GM12864 (cell line): Measurements from ENCODE around the gene GNA12.
A peak's percentile ranks its signal among the peaks of the same experiment; 100 is the strongest.

Experiments used
- DNase-seq: peaks from one replicate; pipeline ENCODE4 v3.0.0-alpha.2; 2011; ENCODE audit warnings: low read depth
- H3K4me3 ChIP-seq: 2 replicates; pipeline ENCODE4 v1.5.1; 2011; ENCODE audit warnings: mild to moderate bottlenecking, low read depth, low read length, control low read depth
- CTCF ChIP-seq: IDR thresholded peaks from 2 replicates; pipeline ENCODE4 v1.5.1; 2011; ENCODE audit warnings: low read depth, mild to moderate bottlenecking, moderate library complexity, low read length, control low read depth, inconsistent platforms; ENCODE audit errors: missing control alignments

GNA12 gene

GRCh38 chr7:2832461-2832860, 11.6 kb downstream of the GNA12 start:
- TF ChIP-seq CTCF = no peak
- no peak overlapping the region for H3K4me3 ChIP-seq
- no peak for DNase-seq

DNA sequence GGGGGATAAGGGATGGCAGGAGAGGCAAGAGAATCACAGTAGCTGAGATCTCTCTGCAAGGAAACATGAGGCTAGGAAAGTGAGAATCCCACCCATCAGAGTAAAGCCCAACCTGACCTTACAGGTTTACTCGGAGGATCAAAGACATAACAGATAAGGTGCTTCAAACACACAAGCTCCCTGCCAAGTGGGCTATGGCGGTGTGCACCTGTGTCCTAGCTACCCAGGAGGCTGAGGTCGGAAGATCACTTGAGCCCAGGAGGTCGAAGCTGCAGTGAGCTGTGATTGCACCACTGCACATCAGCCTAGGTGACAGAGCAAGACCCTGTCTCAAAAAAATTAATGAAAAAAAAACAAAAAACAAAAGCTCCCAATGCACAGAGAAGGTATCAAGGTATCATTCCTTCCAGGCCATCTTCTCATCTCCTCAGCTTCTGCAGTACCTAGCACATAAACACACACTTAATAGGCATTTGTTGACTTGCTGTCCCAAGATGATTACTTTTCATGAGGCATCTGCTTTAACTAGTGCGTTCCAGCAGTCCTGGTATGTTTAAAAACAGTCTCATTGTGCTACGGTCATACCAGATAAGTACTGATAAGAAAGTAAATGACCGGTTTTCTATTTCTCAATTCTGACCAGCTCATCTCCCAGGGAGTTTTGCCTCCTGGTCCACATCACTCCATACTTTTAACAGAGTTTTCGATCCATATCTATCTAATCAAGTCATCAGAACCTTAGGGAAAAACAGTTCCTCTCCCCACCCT, 13.3 kb downstream of the GNA12 start:
- no peak for DNase-seq
- TF ChIP-seq CTCF = no peak
- H3K4me3 ChIP-seq = no peak overlapping the region

DNA sequence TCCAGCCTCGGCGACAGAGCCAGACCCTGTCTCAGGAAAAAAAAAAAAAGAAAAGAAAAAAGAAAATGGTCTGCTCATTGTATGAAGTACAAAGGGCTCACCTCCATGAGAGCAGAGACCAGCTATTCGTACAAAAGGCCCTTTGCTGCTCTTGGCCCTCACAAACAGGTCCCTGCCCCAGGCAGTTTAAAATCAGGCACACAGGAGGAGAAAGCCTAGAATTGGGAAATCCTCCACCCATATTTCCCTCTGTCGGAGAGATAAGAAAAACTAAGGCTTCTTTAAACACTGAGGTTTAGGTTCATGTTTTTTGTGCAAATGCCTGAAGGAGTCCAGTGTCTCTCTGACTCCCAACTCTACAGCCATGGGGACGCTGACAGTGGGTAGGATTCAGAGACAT, 15.1 kb downstream of the GNA12 start:
- no peak for TF ChIP-seq CTCF
- no peak for DNase-seq
- no peak overlapping the region for H3K4me3 ChIP-seq

GRCh38 chr7:2826771-2827170, 17.3 kb downstream of the GNA12 start:
- TF ChIP-seq CTCF = no peak
- DNase-seq = no peak
- H3K4me3 ChIP-seq = no peak overlapping the region

DNA sequence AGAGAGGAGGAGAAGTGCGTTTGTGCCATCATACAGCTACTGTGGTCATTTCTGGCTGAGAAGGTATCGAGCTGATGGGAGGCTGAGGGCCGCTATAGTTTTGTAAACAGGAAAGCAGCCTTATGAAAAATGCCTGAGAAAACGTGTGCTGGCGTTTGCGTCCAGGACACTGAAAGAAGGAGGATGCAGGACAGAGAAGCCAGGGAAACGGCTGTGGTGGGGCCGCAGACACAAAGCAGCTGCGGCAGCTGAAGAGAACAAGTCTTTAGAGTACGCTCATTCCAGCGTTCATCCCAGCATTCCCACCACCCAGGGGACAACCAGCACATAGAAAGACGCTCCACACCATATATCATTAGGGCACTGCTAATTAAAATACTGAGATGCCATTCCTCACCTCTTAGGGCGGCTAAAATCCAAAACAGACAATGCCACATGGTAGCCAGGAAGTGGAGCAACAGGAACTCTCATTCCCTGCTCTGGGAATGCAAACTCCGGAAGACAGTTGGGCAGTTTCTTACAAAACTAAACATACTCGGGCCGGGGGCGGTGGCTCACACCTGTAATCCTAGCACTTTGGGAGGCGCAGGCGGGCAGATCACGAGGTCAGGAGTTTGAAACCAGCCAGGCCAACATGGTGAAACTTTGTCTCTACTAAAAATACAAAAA, 18.4 kb downstream of the GNA12 start:
- TF ChIP-seq CTCF = no peak
- no peak overlapping the region for H3K4me3 ChIP-seq
- no peak for DNase-seq

- H3K4me3 ChIP-seq = no peak overlapping the region
- DNase-seq = peak; percentile 40
- no peak for TF ChIP-seq CTCF
Observed at GRCh38 chr7:2824678-2825461, 19.2 kb downstream of the GNA12 start.
